GM12878 (cell line): ENCODE results near the gene VAC14. TPM values are rescaled to one million over a fixed set of nuclear protein-coding genes. Genes with fewer than 3 reads are reported as not detected.
A peak's percentile ranks its signal among the peaks of the same experiment; 100 is the strongest.

Experiments
- BHLHE40 ChIP-seq, 2 experiments: fragments of 450-650 bp in 1 of 2; IDR thresholded peaks; 2 replicates each; pipeline ENCODE4 v1.6.1; 2011 to 2017; ENCODE audit warnings: low read depth in 2 of 2, borderline replicate concordance in 1 of 2, improper control_type of control experiment in 1 of 2, low read length in 1 of 2, mild to moderate bottlenecking in 1 of 2
- CEBPB ChIP-seq, 2 experiments: fragments of 150-350 bp in 1 of 2; IDR thresholded peaks; 2 replicates each; pipeline ENCODE4 v1.6.1; 2012 to 2014; ENCODE audit warnings: low read depth in 2 of 2, low read length in 2 of 2, borderline replicate concordance in 1 of 2, inconsistent platforms in 1 of 2
- GABPA ChIP-seq: IDR thresholded peaks from 2 replicates; pipeline ENCODE4 v1.6.1; 2014; ENCODE audit warnings: antibody characterized with exemption, low read depth, mild to moderate bottlenecking, inconsistent platforms
- HDGF ChIP-seq: fragments of 450-650 bp; IDR thresholded peaks from 2 replicates; pipeline ENCODE4 v1.6.1; 2016; ENCODE audit warnings: antibody characterized with exemption
- IKZF1 ChIP-seq: fragments of 450-650 bp; conservative IDR thresholded peaks from 2 replicates; pipeline ENCODE4 v1.6.1; 2017; ENCODE audit warnings: antibody characterized with exemption, mild to moderate bottlenecking
- JUND ChIP-seq: IDR thresholded peaks from 2 replicates; pipeline ENCODE4 v1.6.1; 2012; ENCODE audit warnings: low read depth, mild to moderate bottlenecking, low read length, improper control_type of control experiment, moderate library complexity
- KAT2A ChIP-seq: conservative IDR thresholded peaks from 2 replicates; pipeline ENCODE4 v1.6.1; 2011; ENCODE audit warnings: low read depth, low read length; ENCODE audit not compliant: control insufficient read depth
- PAX5 ChIP-seq: IDR thresholded peaks from 2 replicates; pipeline ENCODE4 v1.6.1; 2011; ENCODE audit warnings: low read depth, low read length, borderline replicate concordance
- SMC3 ChIP-seq: IDR thresholded peaks from 2 replicates; pipeline ENCODE4 v1.6.1; 2011; ENCODE audit warnings: low read length, improper control_type of control experiment, borderline replicate concordance
- SPI1 ChIP-seq: IDR thresholded peaks from 2 replicates; pipeline ENCODE4 v1.6.1; 2011; ENCODE audit warnings: low read depth, mild to moderate bottlenecking, low read length, moderate library complexity, borderline replicate concordance; ENCODE audit not compliant: insufficient read depth
- TBL1XR1 ChIP-seq: IDR thresholded peaks from 2 replicates; pipeline ENCODE4 v1.6.1; 2012; ENCODE audit warnings: low read depth, low read length, improper control_type of control experiment
- YBX1 ChIP-seq: fragments of 450-650 bp; IDR thresholded peaks from 2 replicates; pipeline ENCODE4 v1.6.1; 2016; ENCODE audit warnings: antibody characterized with exemption
- ZNF24 ChIP-seq: fragments of 450-650 bp; IDR thresholded peaks from 2 replicates; pipeline ENCODE4 v1.6.1; 2017; ENCODE audit warnings: antibody characterized with exemption, mild to moderate bottlenecking
- ZNF622 ChIP-seq: fragments of 450-650 bp; IDR thresholded peaks from 2 replicates; pipeline ENCODE4 v1.6.1; 2017; ENCODE audit warnings: mild to moderate bottlenecking, inconsistent platforms
- polyA plus RNA-seq, 11 experiments: library from polyadenylated mRNA; depleted of rRNA in 4 of 11; unstranded in 6 of 11; stranded (reverse) in 5 of 11; fragments of >200 nt; fragmentation: Nextera tagmentation in 4 of 11; fragmentation: Illumina TruSeq in 1 of 11; extraction: Ambion mirVana in 4 of 11; extraction: Trizol in 1 of 11; gene quantifications; 1 replicate in 1 of 11; 2 replicates in 10 of 11; pipeline versions ENCODE4 v1.2.1 to v1.2.3, GENCODE V29; 2011 to 2016; ENCODE audit warnings: inconsistent platforms in 2 of 11, missing spikeins in 2 of 11, low read depth in 1 of 11
- total RNA-seq, 4 experiments: library from RNA; depleted of rRNA in 3 of 4; stranded (reverse); fragments of >200 nt in 3 of 4; fragmentation: Illumina TruSeq in 1 of 4; extraction: Trizol in 1 of 4; gene quantifications; 2 replicates each; pipeline versions ENCODE4 v1.2.1 to v1.2.3, GENCODE V29; 2013 to 2021
- TF ChIP-seq, protein P1 (sequence below): IDR thresholded peaks from 2 replicates; pipeline ENCODE4 v1.6.1; 2011; ENCODE audit warnings: borderline replicate concordance, low read depth, mild to moderate bottlenecking, moderate library complexity, low read length; ENCODE audit not compliant: insufficient read depth, poor library complexity, severe bottlenecking
- TF ChIP-seq, protein P2 (sequence below): fragments of 450-650 bp; IDR thresholded peaks from 2 replicates; pipeline ENCODE4 v1.6.1; 2017; ENCODE audit warnings: mild to moderate bottlenecking, moderate library complexity
- TF ChIP-seq, protein P3 (sequence below): IDR thresholded peaks from 2 replicates; pipeline ENCODE4 v1.6.1; 2012; ENCODE audit warnings: low read length, inconsistent platforms
- TF ChIP-seq, protein P4 (sequence below): IDR thresholded peaks from 2 replicates; pipeline ENCODE4 v1.6.1; 2011; ENCODE audit warnings: low read depth, mild to moderate bottlenecking, low read length, moderate library complexity, borderline replicate concordance; ENCODE audit errors: extremely low read depth
- TF ChIP-seq, protein P5 (sequence below): fragments of 450-650 bp; IDR thresholded peaks from 2 replicates; pipeline ENCODE4 v1.6.1; 2018; ENCODE audit warnings: mild to moderate bottlenecking, low read depth, moderate library complexity; ENCODE audit not compliant: partially characterized antibody

VAC14 gene
- total and polyA plus RNA-seq, 10 of the 15 experiments (the other 5 are each of a cell fraction or from before 2014, with no cell fraction given): 1.3 to 45.5 (median 25.5) TPM

DNA sequence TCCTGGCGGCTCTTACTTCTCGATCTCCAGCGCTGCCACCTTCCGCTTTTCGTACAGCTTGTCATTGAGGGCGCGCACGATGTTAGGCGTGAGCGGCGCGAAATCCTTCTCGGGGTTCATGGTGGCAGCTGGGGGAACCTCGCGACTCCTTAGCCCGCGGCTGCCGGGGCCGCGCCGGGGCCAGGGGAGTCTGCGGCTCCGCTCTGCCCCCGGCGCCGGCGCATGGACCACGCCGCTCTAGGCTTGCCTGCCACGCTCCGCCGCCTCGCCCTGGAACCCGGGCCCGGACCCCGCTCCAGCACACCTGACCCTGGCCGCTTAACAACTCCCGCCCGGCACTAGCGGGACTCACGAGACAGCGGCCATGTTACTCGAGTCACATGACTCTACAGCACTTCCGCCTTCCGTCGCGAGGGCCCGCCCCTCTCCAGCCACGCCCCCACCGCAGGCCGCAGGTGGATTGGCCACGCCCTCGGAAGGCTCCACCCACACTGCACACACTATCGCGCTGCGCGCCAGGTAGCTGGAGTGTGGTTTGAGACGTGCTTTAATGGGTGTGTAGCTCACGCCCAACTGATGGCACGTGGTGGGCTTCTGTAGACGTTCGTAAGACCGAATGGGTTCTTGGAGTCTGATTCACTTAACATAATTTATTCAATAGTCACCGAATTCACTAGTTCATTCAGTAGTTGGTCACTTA, at the start of gene VAC14 (continued):
- TF ChIP-seq, protein P1, sequence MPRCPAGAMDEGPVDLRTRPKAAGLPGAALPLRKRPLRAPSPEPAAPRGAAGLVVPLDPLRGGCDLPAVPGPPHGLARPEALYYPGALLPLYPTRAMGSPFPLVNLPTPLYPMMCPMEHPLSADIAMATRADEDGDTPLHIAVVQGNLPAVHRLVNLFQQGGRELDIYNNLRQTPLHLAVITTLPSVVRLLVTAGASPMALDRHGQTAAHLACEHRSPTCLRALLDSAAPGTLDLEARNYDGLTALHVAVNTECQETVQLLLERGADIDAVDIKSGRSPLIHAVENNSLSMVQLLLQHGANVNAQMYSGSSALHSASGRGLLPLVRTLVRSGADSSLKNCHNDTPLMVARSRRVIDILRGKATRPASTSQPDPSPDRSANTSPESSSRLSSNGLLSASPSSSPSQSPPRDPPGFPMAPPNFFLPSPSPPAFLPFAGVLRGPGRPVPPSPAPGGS: no peak
- TF ChIP-seq PAX5 (0 out of 2 replicates have a peak, but pooled peaks have one; percentile 47), ZNF622 (no peak), KAT2A (no peak), SMC3 (no peak), CEBPB (IDR thresholded peaks at IDR 0.05; ENCODE audit: borderline replicate concordance in 1 of 2, low read depth in 2 of 2, low read length in 2 of 2) (no peak), ZNF24 (no peak), YBX1 (no peak), BHLHE40 (IDR thresholded peaks at IDR 0.05; ENCODE audit: borderline replicate concordance in 1 of 2, low read depth in 2 of 2, low read length in 1 of 2) (peak; percentile 95 to 98), SPI1 (peak; percentile 73), JUND (no peak), GABPA (peak; percentile 80), TBL1XR1 (no peak), IKZF1 (peak; percentile 70), HDGF (peak; percentile 74; the same call in 1 of the 2 replicates)
- TF ChIP-seq, protein P2, sequence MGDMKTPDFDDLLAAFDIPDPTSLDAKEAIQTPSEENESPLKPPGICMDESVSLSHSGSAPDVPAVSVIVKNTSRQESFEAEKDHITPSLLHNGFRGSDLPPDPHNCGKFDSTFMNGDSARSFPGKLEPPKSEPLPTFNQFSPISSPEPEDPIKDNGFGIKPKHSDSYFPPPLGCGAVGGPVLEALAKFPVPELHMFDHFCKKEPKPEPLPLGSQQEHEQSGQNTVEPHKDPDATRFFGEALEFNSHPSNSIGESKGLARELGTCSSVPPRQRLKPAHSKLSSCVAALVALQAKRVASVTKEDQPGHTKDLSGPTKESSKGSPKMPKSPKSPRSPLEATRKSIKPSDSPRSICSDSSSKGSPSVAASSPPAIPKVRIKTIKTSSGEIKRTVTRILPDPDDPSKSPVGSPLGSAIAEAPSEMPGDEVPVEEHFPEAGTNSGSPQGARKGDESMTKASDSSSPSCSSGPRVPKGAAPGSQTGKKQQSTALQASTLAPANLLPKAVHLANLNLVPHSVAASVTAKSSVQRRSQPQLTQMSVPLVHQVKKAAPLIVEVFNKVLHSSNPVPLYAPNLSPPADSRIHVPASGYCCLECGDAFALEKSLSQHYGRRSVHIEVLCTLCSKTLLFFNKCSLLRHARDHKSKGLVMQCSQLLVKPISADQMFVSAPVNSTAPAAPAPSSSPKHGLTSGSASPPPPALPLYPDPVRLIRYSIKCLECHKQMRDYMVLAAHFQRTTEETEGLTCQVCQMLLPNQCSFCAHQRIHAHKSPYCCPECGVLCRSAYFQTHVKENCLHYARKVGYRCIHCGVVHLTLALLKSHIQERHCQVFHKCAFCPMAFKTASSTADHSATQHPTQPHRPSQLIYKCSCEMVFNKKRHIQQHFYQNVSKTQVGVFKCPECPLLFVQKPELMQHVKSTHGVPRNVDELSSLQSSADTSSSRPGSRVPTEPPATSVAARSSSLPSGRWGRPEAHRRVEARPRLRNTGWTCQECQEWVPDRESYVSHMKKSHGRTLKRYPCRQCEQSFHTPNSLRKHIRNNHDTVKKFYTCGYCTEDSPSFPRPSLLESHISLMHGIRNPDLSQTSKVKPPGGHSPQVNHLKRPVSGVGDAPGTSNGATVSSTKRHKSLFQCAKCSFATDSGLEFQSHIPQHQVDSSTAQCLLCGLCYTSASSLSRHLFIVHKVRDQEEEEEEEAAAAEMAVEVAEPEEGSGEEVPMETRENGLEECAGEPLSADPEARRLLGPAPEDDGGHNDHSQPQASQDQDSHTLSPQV: no peak
- TF ChIP-seq, protein P3, sequence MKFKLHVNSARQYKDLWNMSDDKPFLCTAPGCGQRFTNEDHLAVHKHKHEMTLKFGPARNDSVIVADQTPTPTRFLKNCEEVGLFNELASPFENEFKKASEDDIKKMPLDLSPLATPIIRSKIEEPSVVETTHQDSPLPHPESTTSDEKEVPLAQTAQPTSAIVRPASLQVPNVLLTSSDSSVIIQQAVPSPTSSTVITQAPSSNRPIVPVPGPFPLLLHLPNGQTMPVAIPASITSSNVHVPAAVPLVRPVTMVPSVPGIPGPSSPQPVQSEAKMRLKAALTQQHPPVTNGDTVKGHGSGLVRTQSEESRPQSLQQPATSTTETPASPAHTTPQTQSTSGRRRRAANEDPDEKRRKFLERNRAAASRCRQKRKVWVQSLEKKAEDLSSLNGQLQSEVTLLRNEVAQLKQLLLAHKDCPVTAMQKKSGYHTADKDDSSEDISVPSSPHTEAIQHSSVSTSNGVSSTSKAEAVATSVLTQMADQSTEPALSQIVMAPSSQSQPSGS: no peak
- TF ChIP-seq, protein P4, sequence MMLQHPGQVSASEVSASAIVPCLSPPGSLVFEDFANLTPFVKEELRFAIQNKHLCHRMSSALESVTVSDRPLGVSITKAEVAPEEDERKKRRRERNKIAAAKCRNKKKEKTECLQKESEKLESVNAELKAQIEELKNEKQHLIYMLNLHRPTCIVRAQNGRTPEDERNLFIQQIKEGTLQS: peak; percentile 71; the same call in 1 of the 2 replicates
- TF ChIP-seq, protein P5, sequence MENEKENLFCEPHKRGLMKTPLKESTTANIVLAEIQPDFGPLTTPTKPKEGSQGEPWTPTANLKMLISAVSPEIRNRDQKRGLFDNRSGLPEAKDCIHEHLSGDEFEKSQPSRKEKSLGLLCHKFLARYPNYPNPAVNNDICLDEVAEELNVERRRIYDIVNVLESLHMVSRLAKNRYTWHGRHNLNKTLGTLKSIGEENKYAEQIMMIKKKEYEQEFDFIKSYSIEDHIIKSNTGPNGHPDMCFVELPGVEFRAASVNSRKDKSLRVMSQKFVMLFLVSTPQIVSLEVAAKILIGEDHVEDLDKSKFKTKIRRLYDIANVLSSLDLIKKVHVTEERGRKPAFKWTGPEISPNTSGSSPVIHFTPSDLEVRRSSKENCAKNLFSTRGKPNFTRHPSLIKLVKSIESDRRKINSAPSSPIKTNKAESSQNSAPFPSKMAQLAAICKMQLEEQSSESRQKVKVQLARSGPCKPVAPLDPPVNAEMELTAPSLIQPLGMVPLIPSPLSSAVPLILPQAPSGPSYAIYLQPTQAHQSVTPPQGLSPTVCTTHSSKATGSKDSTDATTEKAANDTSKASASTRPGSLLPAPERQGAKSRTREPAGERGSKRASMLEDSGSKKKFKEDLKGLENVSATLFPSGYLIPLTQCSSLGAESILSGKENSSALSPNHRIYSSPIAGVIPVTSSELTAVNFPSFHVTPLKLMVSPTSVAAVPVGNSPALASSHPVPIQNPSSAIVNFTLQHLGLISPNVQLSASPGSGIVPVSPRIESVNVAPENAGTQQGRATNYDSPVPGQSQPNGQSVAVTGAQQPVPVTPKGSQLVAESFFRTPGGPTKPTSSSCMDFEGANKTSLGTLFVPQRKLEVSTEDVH: no peak
